SK-N-SH treated with all-trans-retinoic acid at 6 μM for 48 hours (cell line): ENCODE results near the gene TNFRSF21.

ENCODE experiments used
- ATAC-seq: fragments of 200-7000 bp; cut with Tn5 transposase; 3 replicates; pipeline ENCODE4 v1.9.1; 2020; ENCODE audit warnings: mild to moderate bottlenecking, moderate library complexity
- ARNTL ChIP-seq: fragments of 450-650 bp; formaldehyde crosslinking; IDR thresholded peaks from 2 replicates; pipeline ENCODE4 v1.5.0; 2020; ENCODE audit warnings: low read depth, mild to moderate bottlenecking, moderate library complexity, borderline replicate concordance
- BACH2 ChIP-seq: fragments of 250-450 bp; sonication (Bioruptor Pico); IDR thresholded peaks from 2 replicates; pipeline ENCODE4 v1.9.0; 2021; ENCODE audit warnings: mild to moderate bottlenecking, borderline replicate concordance
- CSDC2 ChIP-seq: fragments of 250-450 bp; sonication (Bioruptor Pico); IDR thresholded peaks from 2 replicates; pipeline ENCODE4 v1.5.0; 2020; ENCODE audit warnings: mild to moderate bottlenecking, moderate library complexity
- ESRRG ChIP-seq: fragments of 250-450 bp; sonication (Bioruptor Pico); IDR thresholded peaks from 2 replicates; pipeline ENCODE4 v1.6.1; 2021; ENCODE audit warnings: mild to moderate bottlenecking
- GLIS3 ChIP-seq: fragments of 250-450 bp; sonication (Bioruptor Pico); IDR thresholded peaks from 2 replicates; pipeline ENCODE4 v1.5.0; 2020; ENCODE audit warnings: mild to moderate bottlenecking, moderate library complexity
- ISL1 ChIP-seq: fragments of 250-450 bp; sonication (Bioruptor Pico); IDR thresholded peaks from 2 replicates; pipeline ENCODE4 v2.1.2; 2022; ENCODE audit warnings: mild to moderate bottlenecking, moderate library complexity
- PPARA ChIP-seq: fragments of 250-450 bp; sonication (Bioruptor Pico); IDR thresholded peaks from 2 replicates; pipeline ENCODE4 v1.5.0; 2020; ENCODE audit warnings: mild to moderate bottlenecking, borderline replicate concordance
- RARB ChIP-seq: fragments of 250-450 bp; sonication (Bioruptor Pico); IDR thresholded peaks from 2 replicates; pipeline ENCODE4 v1.8.0; 2021; ENCODE audit warnings: mild to moderate bottlenecking, moderate library complexity
- SNAI2 ChIP-seq: fragments of 250-450 bp; sonication (Bioruptor Pico); IDR thresholded peaks from 2 replicates; pipeline ENCODE4 v1.5.0; 2020; ENCODE audit warnings: mild to moderate bottlenecking, moderate library complexity
- TCF4 ChIP-seq: fragments of 250-450 bp; sonication (Bioruptor Pico); IDR thresholded peaks from 2 replicates; pipeline ENCODE4 v1.8.0; 2021; ENCODE audit warnings: mild to moderate bottlenecking, moderate library complexity, borderline replicate concordance
- TOX ChIP-seq: fragments of 250-450 bp; sonication (Bioruptor Pico); IDR thresholded peaks from 2 replicates; pipeline ENCODE4 v1.8.0; 2021; ENCODE audit warnings: mild to moderate bottlenecking, moderate library complexity, borderline replicate concordance
- ZC3H10 ChIP-seq: fragments of 250-450 bp; sonication (Bioruptor Pico); IDR thresholded peaks from 2 replicates; pipeline ENCODE4 v1.5.1; 2021; ENCODE audit warnings: mild to moderate bottlenecking, moderate library complexity
- ZFP3 ChIP-seq: fragments of 250-450 bp; sonication (Bioruptor Pico); IDR thresholded peaks from 2 replicates; pipeline ENCODE4 v1.5.0; 2020; ENCODE audit warnings: mild to moderate bottlenecking, moderate library complexity
- ZFP30 ChIP-seq: fragments of 450-650 bp; formaldehyde crosslinking; IDR thresholded peaks from 2 replicates; pipeline ENCODE4 v1.5.0; 2022; ENCODE audit warnings: mild to moderate bottlenecking, moderate library complexity
- ZNF565 ChIP-seq: fragments of 450-650 bp; formaldehyde crosslinking; conservative IDR thresholded peaks from 2 replicates; pipeline ENCODE4 v1.5.0; 2020; ENCODE audit warnings: low read depth, mild to moderate bottlenecking, moderate library complexity
- ZNF70 ChIP-seq: fragments of 450-650 bp; formaldehyde crosslinking; IDR thresholded peaks from 2 replicates; pipeline ENCODE4 v1.5.0; 2020; ENCODE audit warnings: mild to moderate bottlenecking, moderate library complexity
- ZNF8 ChIP-seq: fragments of 450-650 bp; formaldehyde crosslinking; IDR thresholded peaks from 2 replicates; pipeline ENCODE4 v1.5.0; 2020; ENCODE audit warnings: mild to moderate bottlenecking, moderate library complexity
- TF ChIP-seq, protein P1 (sequence below): fragments of 250-450 bp; sonication (Bioruptor Pico); IDR thresholded peaks from 2 replicates; pipeline ENCODE4 v1.8.0; 2020; ENCODE audit warnings: mild to moderate bottlenecking, moderate library complexity, borderline replicate concordance
- TF ChIP-seq, protein P2 (sequence below): fragments of 250-450 bp; sonication (Bioruptor Pico); IDR thresholded peaks from 2 replicates; pipeline ENCODE4 v1.5.1; 2020; ENCODE audit warnings: low read depth, mild to moderate bottlenecking, moderate library complexity
- TF ChIP-seq, protein P3 (sequence below): fragments of 250-450 bp; sonication (Bioruptor Pico); IDR thresholded peaks from 2 replicates; pipeline ENCODE4 v1.5.1; 2021; ENCODE audit warnings: mild to moderate bottlenecking, moderate library complexity
- TF ChIP-seq, protein P4 (sequence below): fragments of 250-450 bp; sonication (Bioruptor Pico); IDR thresholded peaks from 2 replicates; pipeline ENCODE4 v1.8.0; 2021; ENCODE audit warnings: low read depth, mild to moderate bottlenecking, moderate library complexity, borderline replicate concordance

TNFRSF21 gene

DNA sequence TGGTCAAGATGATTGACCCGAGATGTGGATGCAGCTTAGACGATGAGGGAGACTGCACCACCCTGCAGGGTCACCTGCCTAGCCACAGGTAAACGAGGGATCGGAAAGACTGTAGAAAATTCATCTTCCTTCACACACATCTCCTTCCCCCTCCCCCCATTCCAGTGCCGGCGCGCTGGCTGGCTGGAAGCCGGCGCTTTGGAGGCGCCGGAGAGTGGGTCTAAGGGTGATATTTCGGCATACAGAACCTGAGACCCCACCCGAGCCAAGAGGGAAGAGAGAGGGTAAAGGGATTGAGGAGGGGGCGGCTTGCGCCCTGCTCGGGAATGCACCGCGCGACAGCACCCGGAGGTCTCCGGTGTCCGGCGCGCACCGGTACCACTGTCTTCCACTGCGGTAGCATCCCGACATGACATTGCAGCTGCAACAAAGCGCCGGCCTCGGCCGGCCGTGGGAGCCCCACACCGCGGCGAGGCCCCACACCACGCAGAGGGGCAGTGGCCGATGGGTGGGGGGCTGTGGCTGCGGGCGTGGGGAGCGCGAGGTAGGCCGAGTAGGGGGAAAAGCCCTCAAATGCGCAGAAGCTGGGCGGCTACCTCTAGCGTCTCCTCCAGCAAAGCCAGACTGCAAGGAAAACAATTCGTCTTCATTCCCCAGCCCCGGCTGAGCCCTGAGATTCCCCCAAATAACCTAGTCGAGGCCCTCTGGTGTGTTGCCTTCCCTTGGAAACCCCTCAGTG lies 984 bp downstream of the TNFRSF21 start (continued):
- TF ChIP-seq, protein P1, sequence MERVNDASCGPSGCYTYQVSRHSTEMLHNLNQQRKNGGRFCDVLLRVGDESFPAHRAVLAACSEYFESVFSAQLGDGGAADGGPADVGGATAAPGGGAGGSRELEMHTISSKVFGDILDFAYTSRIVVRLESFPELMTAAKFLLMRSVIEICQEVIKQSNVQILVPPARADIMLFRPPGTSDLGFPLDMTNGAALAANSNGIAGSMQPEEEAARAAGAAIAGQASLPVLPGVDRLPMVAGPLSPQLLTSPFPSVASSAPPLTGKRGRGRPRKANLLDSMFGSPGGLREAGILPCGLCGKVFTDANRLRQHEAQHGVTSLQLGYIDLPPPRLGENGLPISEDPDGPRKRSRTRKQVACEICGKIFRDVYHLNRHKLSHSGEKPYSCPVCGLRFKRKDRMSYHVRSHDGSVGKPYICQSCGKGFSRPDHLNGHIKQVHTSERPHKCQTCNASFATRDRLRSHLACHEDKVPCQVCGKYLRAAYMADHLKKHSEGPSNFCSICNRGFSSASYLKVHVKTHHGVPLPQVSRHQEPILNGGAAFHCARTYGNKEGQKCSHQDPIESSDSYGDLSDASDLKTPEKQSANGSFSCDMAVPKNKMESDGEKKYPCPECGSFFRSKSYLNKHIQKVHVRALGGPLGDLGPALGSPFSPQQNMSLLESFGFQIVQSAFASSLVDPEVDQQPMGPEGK (CRISPR knock-in tag): no peak
- TF ChIP-seq ZNF70: no peak
- TF ChIP-seq ESRRG (CRISPR knock-in tag): no peak
- TF ChIP-seq ZNF8 (CRISPR knock-in tag): no peak
- no peak for TF ChIP-seq TCF4 (CRISPR knock-in tag)
- no peak for TF ChIP-seq CSDC2 (CRISPR knock-in tag)
- TF ChIP-seq ZNF565: no peak
- no peak for TF ChIP-seq ZFP30 (CRISPR knock-in tag)
- TF ChIP-seq GLIS3 (CRISPR knock-in tag): no peak
- no peak for TF ChIP-seq ISL1

DNA sequence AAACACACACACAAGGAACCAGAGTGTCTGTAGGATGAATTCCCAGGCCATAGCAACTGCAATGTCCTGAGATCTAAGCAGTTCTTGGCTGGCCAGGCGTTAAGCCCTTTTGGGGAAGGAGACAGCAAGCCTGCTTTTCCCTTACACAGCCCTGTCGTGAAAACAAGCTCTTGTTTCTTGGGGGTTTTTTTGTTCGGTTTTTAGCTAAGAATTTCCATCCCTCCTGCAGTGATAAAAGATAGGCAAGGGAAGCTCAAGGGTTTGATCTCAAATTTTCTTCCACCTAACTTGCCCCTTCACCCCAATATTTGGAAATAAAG lies 1.5 kb downstream of the TNFRSF21 start:
- ATAC-seq: no peak
- TF ChIP-seq BACH2 (no peak), ZNF70 (no peak), ESRRG (CRISPR knock-in tag) (no peak), TCF4 (CRISPR knock-in tag) (no peak), CSDC2 (CRISPR knock-in tag) (no peak), ZFP30 (CRISPR knock-in tag) (no peak), TOX (CRISPR knock-in tag) (no peak), ZC3H10 (CRISPR knock-in tag) (no peak), ISL1 (no peak)
- TF ChIP-seq, protein P2, sequence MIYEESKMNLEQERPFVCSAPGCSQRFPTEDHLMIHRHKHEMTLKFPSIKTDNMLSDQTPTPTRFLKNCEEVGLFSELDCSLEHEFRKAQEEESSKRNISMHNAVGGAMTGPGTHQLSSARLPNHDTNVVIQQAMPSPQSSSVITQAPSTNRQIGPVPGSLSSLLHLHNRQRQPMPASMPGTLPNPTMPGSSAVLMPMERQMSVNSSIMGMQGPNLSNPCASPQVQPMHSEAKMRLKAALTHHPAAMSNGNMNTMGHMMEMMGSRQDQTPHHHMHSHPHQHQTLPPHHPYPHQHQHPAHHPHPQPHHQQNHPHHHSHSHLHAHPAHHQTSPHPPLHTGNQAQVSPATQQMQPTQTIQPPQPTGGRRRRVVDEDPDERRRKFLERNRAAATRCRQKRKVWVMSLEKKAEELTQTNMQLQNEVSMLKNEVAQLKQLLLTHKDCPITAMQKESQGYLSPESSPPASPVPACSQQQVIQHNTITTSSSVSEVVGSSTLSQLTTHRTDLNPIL (CRISPR knock-in tag): no peak
- TF ChIP-seq, protein P3, sequence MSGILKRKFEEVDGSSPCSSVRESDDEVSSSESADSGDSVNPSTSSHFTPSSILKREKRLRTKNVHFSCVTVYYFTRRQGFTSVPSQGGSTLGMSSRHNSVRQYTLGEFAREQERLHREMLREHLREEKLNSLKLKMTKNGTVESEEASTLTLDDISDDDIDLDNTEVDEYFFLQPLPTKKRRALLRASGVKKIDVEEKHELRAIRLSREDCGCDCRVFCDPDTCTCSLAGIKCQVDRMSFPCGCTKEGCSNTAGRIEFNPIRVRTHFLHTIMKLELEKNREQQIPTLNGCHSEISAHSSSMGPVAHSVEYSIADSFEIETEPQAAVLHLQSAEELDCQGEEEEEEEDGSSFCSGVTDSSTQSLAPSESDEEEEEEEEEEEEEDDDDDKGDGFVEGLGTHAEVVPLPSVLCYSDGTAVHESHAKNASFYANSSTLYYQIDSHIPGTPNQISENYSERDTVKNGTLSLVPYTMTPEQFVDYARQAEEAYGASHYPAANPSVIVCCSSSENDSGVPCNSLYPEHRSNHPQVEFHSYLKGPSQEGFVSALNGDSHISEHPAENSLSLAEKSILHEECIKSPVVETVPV (CRISPR knock-in tag): no peak

DNA sequence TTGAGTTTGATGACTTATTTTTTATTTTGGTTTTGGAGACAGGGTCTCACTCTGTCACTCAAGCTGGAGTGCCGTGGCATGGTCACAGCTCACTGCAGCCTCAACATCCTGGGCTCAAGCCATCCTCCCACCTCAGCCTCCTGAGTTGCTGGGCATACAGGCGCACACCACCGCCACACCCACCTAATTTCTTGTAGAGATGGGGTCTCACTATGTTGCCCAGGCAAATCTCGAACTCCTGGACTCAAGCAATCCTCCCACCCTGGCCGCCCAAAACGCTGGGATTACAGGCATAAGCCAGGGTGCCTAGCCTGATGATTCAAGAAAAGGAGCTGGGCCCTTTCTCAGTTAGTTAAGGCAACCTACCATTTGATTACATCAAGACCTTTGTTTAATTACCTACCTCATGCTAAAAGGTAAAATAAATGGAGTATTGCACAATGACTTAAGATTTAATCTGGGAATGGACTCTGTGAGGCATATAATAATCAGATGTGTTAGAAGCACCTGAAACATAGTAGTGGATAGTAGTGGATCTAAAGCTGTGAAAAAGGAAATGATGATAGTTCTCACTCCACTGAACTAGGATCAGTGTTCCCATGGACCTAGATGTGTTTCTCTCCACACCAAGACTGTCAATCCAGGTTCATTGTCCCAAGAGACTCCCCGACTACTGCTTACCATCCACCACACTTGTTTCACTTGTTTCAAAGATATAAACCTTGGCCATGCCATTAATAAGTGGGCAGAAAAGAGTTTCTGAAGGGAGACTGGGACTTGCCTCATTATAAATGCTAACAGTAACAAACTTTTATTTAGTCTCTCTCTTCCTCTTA lies 2.1 kb downstream of the TNFRSF21 start:
- TF ChIP-seq RARB (CRISPR knock-in tag): no peak
- no peak for TF ChIP-seq ZNF565
- TF ChIP-seq, protein P4, sequence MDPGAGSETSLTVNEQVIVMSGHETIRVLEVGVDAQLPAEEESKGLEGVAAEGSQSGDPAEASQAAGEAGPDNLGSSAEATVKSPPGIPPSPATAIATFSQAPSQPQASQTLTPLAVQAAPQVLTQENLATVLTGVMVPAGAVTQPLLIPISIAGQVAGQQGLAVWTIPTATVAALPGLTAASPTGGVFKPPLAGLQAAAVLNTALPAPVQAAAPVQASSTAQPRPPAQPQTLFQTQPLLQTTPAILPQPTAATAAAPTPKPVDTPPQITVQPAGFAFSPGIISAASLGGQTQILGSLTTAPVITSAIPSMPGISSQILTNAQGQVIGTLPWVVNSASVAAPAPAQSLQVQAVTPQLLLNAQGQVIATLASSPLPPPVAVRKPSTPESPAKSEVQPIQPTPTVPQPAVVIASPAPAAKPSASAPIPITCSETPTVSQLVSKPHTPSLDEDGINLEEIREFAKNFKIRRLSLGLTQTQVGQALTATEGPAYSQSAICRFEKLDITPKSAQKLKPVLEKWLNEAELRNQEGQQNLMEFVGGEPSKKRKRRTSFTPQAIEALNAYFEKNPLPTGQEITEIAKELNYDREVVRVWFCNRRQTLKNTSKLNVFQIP: no peak
- no peak for TF ChIP-seq PPARA (CRISPR knock-in tag)
- TF ChIP-seq TOX (CRISPR knock-in tag): no peak
- TF ChIP-seq ISL1: no peak
- TF ChIP-seq, protein P1 (CRISPR knock-in tag): no peak
- no peak for TF ChIP-seq TCF4 (CRISPR knock-in tag)
- no peak for TF ChIP-seq CSDC2 (CRISPR knock-in tag)
- TF ChIP-seq SNAI2 (CRISPR knock-in tag): no peak
- no peak for TF ChIP-seq ZFP3 (CRISPR knock-in tag)
- TF ChIP-seq, protein P2 (CRISPR knock-in tag): no peak
- TF ChIP-seq ZNF8 (CRISPR knock-in tag): no peak
- no peak for TF ChIP-seq ARNTL (CRISPR knock-in tag)
- TF ChIP-seq, protein P3 (CRISPR knock-in tag): no peak
- no peak for TF ChIP-seq ZFP30 (CRISPR knock-in tag)
- TF ChIP-seq ZNF70: no peak
- no peak for ATAC-seq
